ENCODE data around the gene MCOLN1.
A peak's percentile ranks its signal among the peaks of the same experiment; 100 is the strongest.

The MCOLN1 gene

GRCh38 chr19:7522072-7522922 lies at the start of gene MCOLN1:
MCOLN1 (plus strand) TSS chr19:7522624; CDS start chr19:7522751, 127 bp downstream.
- DNase-seq (ENCODE audit: low read depth in 2 of 2, low spot score in 1 of 2): peak; percentile 99

- DNase-seq (ENCODE audit: low read depth in 2 of 2, low spot score in 1 of 2): no peak
These were observed 46.8 kb upstream of the MCOLN1 start for GRCh38 chr19:7475665-7476064.

GRCh38 chr19:7476241-7476640 lies 46.2 kb upstream of the MCOLN1 start:
- no peak for DNase-seq (ENCODE audit: low read depth in 2 of 2, low spot score in 1 of 2)

GRCh38 chr19:7476777-7477494 lies 45.5 kb upstream of the MCOLN1 start:
- no peak for DNase-seq (ENCODE audit: low read depth in 2 of 2, low spot score in 1 of 2)

GRCh38 chr19:7477758-7478157 lies 44.7 kb upstream of the MCOLN1 start:
- DNase-seq (ENCODE audit: low read depth in 2 of 2, low spot score in 1 of 2): no peak

- no peak for DNase-seq (ENCODE audit: low read depth in 2 of 2, low spot score in 1 of 2)
These were observed 44.1 kb upstream of the MCOLN1 start for GRCh38 chr19:7478173-7478842.

GRCh38 chr19:7478843-7479227 lies 43.6 kb upstream of the MCOLN1 start:
- no peak for DNase-seq (ENCODE audit: low read depth in 2 of 2, low spot score in 1 of 2)

- no peak for DNase-seq (ENCODE audit: low read depth in 2 of 2, low spot score in 1 of 2)
These were observed 42.0 kb upstream of the MCOLN1 start for GRCh38 chr19:7480222-7480969.

- no peak for DNase-seq (ENCODE audit: low read depth in 2 of 2, low spot score in 1 of 2)
These were observed 41.5 kb upstream of the MCOLN1 start for GRCh38 chr19:7480970-7481255.

GRCh38 chr19:7482584-7483439 lies 39.6 kb upstream of the MCOLN1 start:
- DNase-seq (ENCODE audit: low read depth in 2 of 2, low spot score in 1 of 2): no peak

- DNase-seq (ENCODE audit: low read depth in 2 of 2, low spot score in 1 of 2): no peak
These were observed 38.7 kb upstream of the MCOLN1 start for GRCh38 chr19:7483720-7484201.

GRCh38 chr19:7486923-7487322 lies 35.5 kb upstream of the MCOLN1 start:
- DNase-seq (ENCODE audit: low read depth in 2 of 2, low spot score in 1 of 2): no peak

- peak; percentile 80 to 81 for DNase-seq (ENCODE audit: low read depth in 2 of 2, low spot score in 1 of 2)
These were observed 33.6 kb upstream of the MCOLN1 start, which contains the start of gene PEX11G for GRCh38 chr19:7488736-7489353. PEX11G (minus strand) TSS chr19:7489035; CDS start chr19:7489010, 25 bp downstream.

- DNase-seq (ENCODE audit: low read depth in 2 of 2, low spot score in 1 of 2): no peak
These were observed 32.8 kb upstream of the MCOLN1 start for GRCh38 chr19:7489609-7490044.

GRCh38 chr19:7492142-7492541 lies 30.3 kb upstream of the MCOLN1 start:
- DNase-seq (ENCODE audit: low read depth in 2 of 2, low spot score in 1 of 2): no peak

GRCh38 chr19:7492558-7492957 lies 29.9 kb upstream of the MCOLN1 start:
- DNase-seq (ENCODE audit: low read depth in 2 of 2, low spot score in 1 of 2): no peak

GRCh38 chr19:7494416-7495098 lies 27.9 kb upstream of the MCOLN1 start:
- DNase-seq (ENCODE audit: low read depth in 2 of 2, low spot score in 1 of 2): no peak

- DNase-seq (ENCODE audit: low read depth in 2 of 2, low spot score in 1 of 2): no peak
These were observed 25.1 kb upstream of the MCOLN1 start for GRCh38 chr19:7497292-7497691.

GRCh38 chr19:7500811-7501450 lies 21.5 kb upstream of the MCOLN1 start:
- DNase-seq (ENCODE audit: low read depth in 2 of 2, low spot score in 1 of 2): no peak

Data from stimulated activated CD8-positive, alpha-beta memory T cell treated with anti-CD3 and anti-CD28 coated beads, Interleukin-4, amount 100 ng/mL, for 1 hour (primary cell).